ENCODE data around the gene GDA.

DNA sequence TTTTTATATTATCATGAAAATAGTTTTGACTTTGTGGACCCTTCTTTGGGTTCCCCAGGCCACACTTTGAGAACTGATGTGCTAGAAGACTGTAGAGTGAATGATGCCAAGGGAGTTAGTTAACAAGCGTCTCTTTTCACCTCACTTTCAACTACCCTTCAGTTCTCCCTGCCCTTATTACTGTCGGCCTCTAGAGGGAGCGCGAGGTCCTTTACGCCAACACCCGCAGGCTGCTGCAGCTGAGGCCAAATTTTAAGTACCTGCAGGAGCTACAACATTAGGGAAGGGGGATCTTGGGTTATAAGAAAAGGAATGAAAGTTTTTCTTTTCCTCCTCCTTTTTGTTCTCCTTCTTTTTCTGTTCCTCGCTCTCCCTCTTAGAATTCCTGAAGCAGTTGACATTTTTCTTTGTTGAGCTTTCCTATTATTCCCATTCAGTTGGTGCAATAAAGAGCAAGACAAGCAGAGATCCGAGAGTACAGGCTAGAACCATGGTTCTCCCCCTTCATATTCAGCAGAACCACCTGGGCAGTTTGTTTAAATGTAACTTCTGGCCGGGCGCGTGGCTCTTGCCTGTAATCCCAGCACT lies 131.8 kb downstream of the GDA start:
- TF ChIP-seq, protein P1, sequence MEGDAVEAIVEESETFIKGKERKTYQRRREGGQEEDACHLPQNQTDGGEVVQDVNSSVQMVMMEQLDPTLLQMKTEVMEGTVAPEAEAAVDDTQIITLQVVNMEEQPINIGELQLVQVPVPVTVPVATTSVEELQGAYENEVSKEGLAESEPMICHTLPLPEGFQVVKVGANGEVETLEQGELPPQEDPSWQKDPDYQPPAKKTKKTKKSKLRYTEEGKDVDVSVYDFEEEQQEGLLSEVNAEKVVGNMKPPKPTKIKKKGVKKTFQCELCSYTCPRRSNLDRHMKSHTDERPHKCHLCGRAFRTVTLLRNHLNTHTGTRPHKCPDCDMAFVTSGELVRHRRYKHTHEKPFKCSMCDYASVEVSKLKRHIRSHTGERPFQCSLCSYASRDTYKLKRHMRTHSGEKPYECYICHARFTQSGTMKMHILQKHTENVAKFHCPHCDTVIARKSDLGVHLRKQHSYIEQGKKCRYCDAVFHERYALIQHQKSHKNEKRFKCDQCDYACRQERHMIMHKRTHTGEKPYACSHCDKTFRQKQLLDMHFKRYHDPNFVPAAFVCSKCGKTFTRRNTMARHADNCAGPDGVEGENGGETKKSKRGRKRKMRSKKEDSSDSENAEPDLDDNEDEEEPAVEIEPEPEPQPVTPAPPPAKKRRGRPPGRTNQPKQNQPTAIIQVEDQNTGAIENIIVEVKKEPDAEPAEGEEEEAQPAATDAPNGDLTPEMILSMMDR (IDR thresholded peaks at IDR 0.05), result peak; percentile 95
- TF ChIP-seq EZH2 (IDR thresholded peaks at IDR 0.05), result no peak

Measured in neural progenitor cell (in vitro differentiated cells).